Stimulated activated CD4-positive, alpha-beta T cell treated with anti-CD3 and anti-CD28 coated beads, TNF-alpha, amount 100 ng/mL, for 48 hours (primary cell): ENCODE results near the gene ZNF496.

Experiments used
- DNase-seq, 3 donors: peaks; one replicate each; pipeline ENCODE4 v3.0.0-alpha.2; 2020; ENCODE audit warnings: low read depth in 3 of 3

ZNF496 gene

GRCh38 chr1:247328311-247328710, 3.4 kb downstream of the ZNF496 start:
- DNase-seq, result no peak

GRCh38 chr1:247326411-247327130, 5.1 kb downstream of the ZNF496 start:
- DNase-seq, result no peak

- DNase-seq, result no peak
Measured at GRCh38 chr1:247324923-247325322, 6.7 kb downstream of the ZNF496 start.

- no peak for DNase-seq
Measured at GRCh38 chr1:247324204-247324787, 7.4 kb downstream of the ZNF496 start.

GRCh38 chr1:247322849-247323586, 8.6 kb downstream of the ZNF496 start:
- no peak for DNase-seq

GRCh38 chr1:247322442-247322841, 9.2 kb downstream of the ZNF496 start:
- no peak for DNase-seq

GRCh38 chr1:247317702-247318101, 14.0 kb downstream of the ZNF496 start:
- DNase-seq, result no peak

GRCh38 chr1:247316590-247317197, 15.0 kb downstream of the ZNF496 start:
- DNase-seq, result no peak

GRCh38 chr1:247304031-247304430, 27.6 kb downstream of the ZNF496 start:
- DNase-seq, result no peak

GRCh38 chr1:247303216-247303615, 28.5 kb downstream of the ZNF496 start:
- DNase-seq, result no peak

GRCh38 chr1:247301176-247301540, 30.5 kb downstream of the ZNF496 start:
- DNase-seq, result no peak

GRCh38 chr1:247300491-247301175, 31.0 kb downstream of the ZNF496 start:
- no peak for DNase-seq

- DNase-seq, result no peak
Measured at GRCh38 chr1:247299723-247300381, 31.8 kb downstream of the ZNF496 start.

- DNase-seq, result no peak
Measured at GRCh38 chr1:247298701-247299100, 33.0 kb downstream of the ZNF496 start.

GRCh38 chr1:247298124-247298481, 33.6 kb downstream of the ZNF496 start:
- no peak for DNase-seq

- DNase-seq, result no peak
Measured at GRCh38 chr1:247297263-247298123, 34.2 kb downstream of the ZNF496 start.

- DNase-seq, result no peak
Measured at GRCh38 chr1:247296599-247297180, 35.0 kb downstream of the ZNF496 start.

- no peak for DNase-seq
Measured at GRCh38 chr1:247295746-247296145, 35.9 kb downstream of the ZNF496 start.

GRCh38 chr1:247295274-247295684, 36.4 kb downstream of the ZNF496 start:
- DNase-seq, result no peak

- no peak for DNase-seq
Measured at GRCh38 chr1:247294282-247294681, 37.4 kb downstream of the ZNF496 start.
